Keratinocyte (primary cell): Measurements from ENCODE around the gene RGL3. TPM values are rescaled to one million over a fixed set of nuclear protein-coding genes. Genes with fewer than 3 reads are reported as not detected.

Source experiments
- DNase-seq: peaks from one replicate; pipeline ENCODE4 v3.0.0-alpha.2; 2011; ENCODE audit warnings: low read depth, missing footprints, low spot score
- FAIRE-seq: peaks from 2 replicates; lab custom pipeline; 2011; peaks lifted over from hg19 to GRCh38; lab: Jason Lieb, UNC
- H2AFZ ChIP-seq: 2 replicates; pipeline ENCODE4 v1.6.0; 2012; ENCODE audit warnings: low read length, control low read depth, inconsistent platforms; ENCODE audit not compliant: control insufficient read depth
- H3K27ac ChIP-seq: 2 replicates; pipeline ENCODE4 v1.5.1; 2011; ENCODE audit warnings: low read length; ENCODE audit not compliant: control insufficient read depth, insufficient read depth
- H3K27me3 ChIP-seq: 3 replicates; pipeline ENCODE4 v1.6.0; 2011; ENCODE audit warnings: low read length; ENCODE audit not compliant: control insufficient read depth, insufficient read depth; ENCODE audit errors: extremely low read depth
- H3K36me3 ChIP-seq, 2 experiments: 2 replicates in 1 of 2; 3 replicates in 1 of 2; pipeline ENCODE4 v1.5.1; 2011; ENCODE audit warnings: low read length in 2 of 2, mild to moderate bottlenecking in 1 of 2; ENCODE audit not compliant: control insufficient read depth in 2 of 2, insufficient read depth in 2 of 2; ENCODE audit errors: extremely low read depth in 1 of 2
- H3K4me1 ChIP-seq: 3 replicates; pipeline ENCODE4 v1.5.1; 2011; ENCODE audit warnings: low read length; ENCODE audit not compliant: control insufficient read depth, insufficient read depth; ENCODE audit errors: extremely low read depth
- H3K4me2 ChIP-seq: 3 replicates; pipeline ENCODE4 v1.6.0; 2011; ENCODE audit warnings: low read depth, low read length; ENCODE audit not compliant: control insufficient read depth, insufficient read depth; ENCODE audit errors: extremely low read depth
- H3K4me3 ChIP-seq, 3 experiments: fragments of 200-600 bp in 1 of 3; sonication (generic) in 1 of 3; 2 replicates in 2 of 3; 3 replicates in 1 of 3; pipeline ENCODE4 v1.5.1; 2011 to 2016; ENCODE audit warnings: low read length in 3 of 3, mild to moderate bottlenecking in 3 of 3, control low read depth in 2 of 3, inconsistent platforms in 1 of 3, low read depth in 1 of 3, mixed read lengths in 1 of 3, mixed run types in 1 of 3, moderate library complexity in 1 of 3; ENCODE audit not compliant: control insufficient read depth in 2 of 3, insufficient read depth in 2 of 3; ENCODE audit errors: extremely low read depth in 1 of 3
- H3K79me2 ChIP-seq: 2 replicates; pipeline ENCODE4 v1.6.0; 2012; ENCODE audit warnings: low read length; ENCODE audit not compliant: control insufficient read depth, insufficient read depth
- H3K9ac ChIP-seq: 3 replicates; pipeline ENCODE4 v1.6.0; 2011; ENCODE audit warnings: low read length; ENCODE audit not compliant: control insufficient read depth, insufficient read depth; ENCODE audit errors: extremely low read depth
- H3K9me1 ChIP-seq: 3 replicates; pipeline ENCODE4 v1.6.0; 2011; ENCODE audit warnings: low read length; ENCODE audit not compliant: control insufficient read depth, insufficient read depth; ENCODE audit errors: extremely low read depth
- H3K9me3 ChIP-seq: 2 replicates; pipeline ENCODE4 v1.5.1; 2012; ENCODE audit warnings: low read depth, low read length; ENCODE audit not compliant: control insufficient read depth
- H4K20me1 ChIP-seq: 3 replicates; pipeline ENCODE4 v1.6.0; 2011; ENCODE audit warnings: low read length; ENCODE audit not compliant: control insufficient read depth, insufficient read depth; ENCODE audit errors: extremely low read depth
- EZH2 ChIP-seq: IDR thresholded peaks from one replicate; pipeline ENCODE4 v1.6.1; 2012; ENCODE audit warnings: inconsistent platforms, mild to moderate bottlenecking, low read length, moderate library complexity
- dilution Hi-C: fragments of 300-500 bp; cut with MboI; formaldehyde crosslinking; loops from one replicate; pipeline ENCODE4 v1.7.0; 2020; ENCODE audit warnings: low sequenced_read_pairs; ENCODE audit not compliant: extremely low pct_ligation_motif_present
- polyA plus RNA-seq, 5 experiments: library from polyadenylated mRNA; depleted of rRNA in 3 of 5; stranded (reverse) in 3 of 5; stranded (forward) in 1 of 5; unstranded in 1 of 5; fragments of >200 nt; gene quantifications; 1 replicate in 1 of 5; 2 replicates in 3 of 5; 3 replicates in 1 of 5; pipeline versions ENCODE4 v1.2.1 to v1.2.3, GENCODE V29; 2011 to 2012; ENCODE audit warnings: missing spikeins in 2 of 5, low read depth in 1 of 5, low replicate concordance in 1 of 5
- TF ChIP-seq, protein P1 (sequence below), 3 experiments: IDR thresholded peaks in 1 of 3; conservative IDR thresholded peaks in 1 of 3; optimal IDR thresholded peaks in 1 of 3; 2 replicates in 2 of 3; 3 replicates in 1 of 3; pipeline versions ENCODE3 to v1.5.1; 2011; ENCODE audit warnings: low read length in 3 of 3, mild to moderate bottlenecking in 3 of 3, moderate library complexity in 2 of 3, control low read depth in 1 of 3, inconsistent platforms in 1 of 3; ENCODE audit not compliant: insufficient read depth in 2 of 3; ENCODE audit errors: extremely low read depth in 1 of 3

The RGL3 gene
- polyA plus RNA-seq, 1 donor (not counting 4 experiments of a cell fraction or from before 2014, with no cell fraction given), result not detected

DNA sequence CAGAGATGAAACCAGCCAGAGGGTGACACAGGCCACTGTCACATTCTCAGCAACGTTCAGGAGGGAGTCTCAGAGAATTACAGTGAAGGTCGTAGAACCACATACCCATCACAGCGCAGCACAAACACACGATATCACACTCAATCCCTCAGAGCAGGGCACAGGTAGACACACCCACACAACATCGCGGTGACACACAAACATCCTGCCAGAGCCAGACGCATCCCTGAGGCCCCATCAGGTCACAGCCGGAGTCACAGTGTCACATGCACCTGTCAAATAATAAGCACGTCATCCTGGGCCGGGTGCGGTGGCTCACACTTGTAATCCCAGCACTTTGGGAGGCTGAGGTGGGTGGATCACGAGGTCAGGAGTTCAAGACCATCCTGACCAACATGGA is 44.3 kb upstream of the RGL3 start:
- dilution Hi-C loops, result no loop called here
- no peaks in the 10 kb centered on the region for H3K27me3 ChIP-seq
- H3K9ac ChIP-seq, result no peak overlapping the region
- H3K4me2 ChIP-seq, result no peak overlapping the region
- DNase-seq, result no peak
- no peaks in the 10 kb centered on the region for H4K20me1 ChIP-seq
- FAIRE-seq, result no peak
- H3K4me3 ChIP-seq, result no peak overlapping the region
- H3K4me1 ChIP-seq, result no peaks in the 10 kb centered on the region
- H3K27ac ChIP-seq, result no peak overlapping the region
- no peaks in the 10 kb centered on the region for H3K9me1 ChIP-seq
- no peaks in the 10 kb centered on the region for H3K36me3 ChIP-seq
- H2AFZ ChIP-seq, result no peak overlapping the region
- no peaks in the 10 kb centered on the region for H3K9me3 ChIP-seq
- TF ChIP-seq, protein P1, sequence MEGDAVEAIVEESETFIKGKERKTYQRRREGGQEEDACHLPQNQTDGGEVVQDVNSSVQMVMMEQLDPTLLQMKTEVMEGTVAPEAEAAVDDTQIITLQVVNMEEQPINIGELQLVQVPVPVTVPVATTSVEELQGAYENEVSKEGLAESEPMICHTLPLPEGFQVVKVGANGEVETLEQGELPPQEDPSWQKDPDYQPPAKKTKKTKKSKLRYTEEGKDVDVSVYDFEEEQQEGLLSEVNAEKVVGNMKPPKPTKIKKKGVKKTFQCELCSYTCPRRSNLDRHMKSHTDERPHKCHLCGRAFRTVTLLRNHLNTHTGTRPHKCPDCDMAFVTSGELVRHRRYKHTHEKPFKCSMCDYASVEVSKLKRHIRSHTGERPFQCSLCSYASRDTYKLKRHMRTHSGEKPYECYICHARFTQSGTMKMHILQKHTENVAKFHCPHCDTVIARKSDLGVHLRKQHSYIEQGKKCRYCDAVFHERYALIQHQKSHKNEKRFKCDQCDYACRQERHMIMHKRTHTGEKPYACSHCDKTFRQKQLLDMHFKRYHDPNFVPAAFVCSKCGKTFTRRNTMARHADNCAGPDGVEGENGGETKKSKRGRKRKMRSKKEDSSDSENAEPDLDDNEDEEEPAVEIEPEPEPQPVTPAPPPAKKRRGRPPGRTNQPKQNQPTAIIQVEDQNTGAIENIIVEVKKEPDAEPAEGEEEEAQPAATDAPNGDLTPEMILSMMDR (optimal IDR thresholded peaks at IDR 0.05 in 1 of 3, IDR thresholded peaks at IDR 0.05 in 1 of 3, conservative IDR thresholded peaks at IDR 0.05 in 1 of 3; ENCODE audit: extremely low read depth in 1 of 3, insufficient read depth in 2 of 3, low read length in 3 of 3), result no peak
- no peak for TF ChIP-seq EZH2
- H3K79me2 ChIP-seq, result no peaks in the 10 kb centered on the region

DNA sequence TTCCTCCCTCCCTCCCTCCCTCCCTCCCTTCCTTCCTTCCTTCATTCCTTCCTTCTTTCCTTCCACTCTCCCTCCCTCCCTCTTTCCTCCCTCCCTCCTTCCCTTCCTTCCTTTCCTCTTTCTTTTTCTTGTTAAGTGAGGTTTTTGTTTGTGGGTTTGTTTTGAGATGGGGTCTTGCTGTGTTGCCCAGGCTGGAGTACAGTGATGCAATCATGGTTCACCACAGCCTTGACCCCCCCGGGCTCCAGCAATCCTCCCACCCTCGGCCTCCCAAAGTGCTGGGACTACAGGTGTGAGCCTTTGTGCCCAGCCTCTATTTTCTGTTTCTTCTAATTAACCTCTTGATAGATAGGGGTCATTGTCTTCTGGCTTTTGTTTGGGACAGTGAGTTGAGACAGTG is 42.3 kb upstream of the RGL3 start:
- Histone ChIP-seq H3K4me3 (no peak overlapping the region), H3K4me2 (no peak overlapping the region), H3K9ac (no peak overlapping the region), H3K9me3 (no peaks in the 10 kb centered on the region), H4K20me1 (no peaks in the 10 kb centered on the region), H3K4me1 (no peaks in the 10 kb centered on the region), H3K79me2 (no peaks in the 10 kb centered on the region), H3K9me1 (no peaks in the 10 kb centered on the region), H3K27ac (no peak overlapping the region), H3K27me3 (no peaks in the 10 kb centered on the region), H2AFZ (no peak overlapping the region), H3K36me3 (no peaks in the 10 kb centered on the region)
- no peak for DNase-seq
- dilution Hi-C loops, result no loop called here
- FAIRE-seq, result no peak
- TF ChIP-seq, protein P1 (optimal IDR thresholded peaks at IDR 0.05 in 1 of 3, IDR thresholded peaks at IDR 0.05 in 1 of 3, conservative IDR thresholded peaks at IDR 0.05 in 1 of 3; ENCODE audit: extremely low read depth in 1 of 3, insufficient read depth in 2 of 3, low read length in 3 of 3), result no peak
- no peak for TF ChIP-seq EZH2
